A673 (cell line): ENCODE measurements around the gene NREP. TPM values are rescaled to one million over a fixed set of nuclear protein-coding genes. Genes with fewer than 3 reads are reported as not detected.
A peak's percentile ranks its signal among the peaks of the same experiment; 100 is the strongest.

Source experiments
- Bru-seq: library from RNA; stranded (reverse); fragments of 400-500 nt; gene quantifications from one replicate; lab custom pipeline; 2021; lab: Mats Ljungman, UMichigan
- BruChase-seq, 2 experiments: library from RNA; stranded (reverse); fragments of 400-500 nt; gene quantifications; one replicate each; lab custom pipeline; 2021; lab: Mats Ljungman, UMichigan
- BruUV-seq: library from RNA; stranded (reverse); fragments of 400-500 nt; replicated peaks from 2 replicates; lab custom pipeline; 2021; lab: Mats Ljungman, UMichigan
- CTCF ChIA-PET: fragments of 300-600 bp; sonication (Branson Sonifier 250); formaldehyde crosslinking; loops from one replicate; lab custom pipeline; 2022; ENCODE audit warnings: antibody characterized with exemption; lab: Charles Lee
- POLR2A ChIA-PET: fragments of 300-600 bp; sonication (Branson Sonifier 250); formaldehyde crosslinking; loops from one replicate; lab custom pipeline; 2022; ENCODE audit warnings: antibody characterized with exemption; ENCODE audit not compliant: low non-redundant PET; lab: Charles Lee
- DNase-seq: peaks from one replicate; pipeline ENCODE4 v3.0.0-alpha.2; 2015; ENCODE audit warnings: low spot score
- H3K27ac ChIP-seq: fragments of 200-600 bp; sonication (generic); 2 replicates; pipeline ENCODE4 v1.5.1; 2016; ENCODE audit warnings: mixed run types, low read depth, mild to moderate bottlenecking, mixed read lengths, antibody characterized with exemption, low read length; ENCODE audit not compliant: poor library complexity, severe bottlenecking
- H3K27me3 ChIP-seq: fragments of 200-600 bp; sonication (generic); replicated peaks from 2 replicates; pipeline ENCODE4 v1.6.1; 2017; ENCODE audit warnings: mixed run types, low read depth, mild to moderate bottlenecking, mixed read lengths, antibody characterized with exemption, low read length; ENCODE audit not compliant: insufficient read depth, poor library complexity
- H3K36me3 ChIP-seq: fragments of 200-600 bp; sonication (generic); 2 replicates; pipeline ENCODE4 v1.6.1; 2016; ENCODE audit warnings: mixed run types, mild to moderate bottlenecking, mixed read lengths, antibody characterized with exemption, low read length; ENCODE audit not compliant: insufficient read depth, poor library complexity, severe bottlenecking
- H3K4me1 ChIP-seq: fragments of 200-600 bp; sonication (generic); 2 replicates; pipeline ENCODE4 v1.6.1; 2017; ENCODE audit warnings: mixed run types, mild to moderate bottlenecking, mixed read lengths, antibody characterized with exemption, low read length; ENCODE audit not compliant: insufficient read depth, poor library complexity, severe bottlenecking
- H3K4me3 ChIP-seq: fragments of 200-600 bp; sonication (generic); 2 replicates; pipeline ENCODE4 v1.5.1; 2016; ENCODE audit warnings: low read depth, mixed run types, mild to moderate bottlenecking, mixed read lengths, low read length; ENCODE audit not compliant: poor library complexity, severe bottlenecking
- H3K9me3 ChIP-seq: fragments of 200-600 bp; sonication (generic); 2 replicates; pipeline ENCODE4 v1.6.1; 2016; ENCODE audit warnings: mixed run types, low read depth, mild to moderate bottlenecking, mixed read lengths, antibody characterized with exemption, low read length; ENCODE audit not compliant: poor library complexity, severe bottlenecking
- EZH2 ChIP-seq: fragments of 200-600 bp; sonication (generic); IDR thresholded peaks from 2 replicates; pipeline ENCODE4 v1.6.1; 2017; ENCODE audit warnings: borderline replicate concordance, low read depth, mild to moderate bottlenecking, mixed read lengths, antibody characterized with exemption, low read length; ENCODE audit not compliant: poor library complexity, severe bottlenecking
- intact Hi-C: fragments of 100-400 bp; cut with micrococcal nuclease; formaldehyde crosslinking; loops from one replicate; pipeline ENCODE4 v1.10.0; 2022; ENCODE audit not compliant: unreplicated experiment
- long read RNA-seq: library from polyadenylated mRNA; stranded (forward); transcript quantifications from one replicate; pipeline ENCODE4 v2.0.0, GENCODE V29; 2022
- total RNA-seq: library from RNA; stranded (reverse); gene quantifications from 2 replicates; pipeline ENCODE4 v1.2.3, GENCODE V29; 2021
- TF ChIP-seq, protein P1 (sequence below): fragments of 300-800, 200-600 bp; sonication (generic); conservative IDR thresholded peaks from 2 replicates; pipeline ENCODE4 v1.5.1; 2017; ENCODE audit warnings: low read depth, mild to moderate bottlenecking, antibody characterized with exemption, low read length, moderate library complexity, mixed read lengths

NREP gene, protein sequence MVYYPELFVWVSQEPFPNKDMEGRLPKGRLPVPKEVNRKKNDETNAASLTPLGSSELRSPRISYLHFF
- total RNA-seq, result 31.0 and 36.4 TPM in 2 replicates
- Bru-seq, nascent RNA, result percentile 44 among the genes with signal in this experiment
- percentile 48 among the genes with signal in this experiment for BruChase-seq, experiment 1, labeled RNA remaining after a 2-hour chase
- percentile 40 among the genes with signal in this experiment for BruChase-seq, experiment 2, labeled RNA remaining after a 6-hour chase
- long read RNA-seq, transcript NREP-202 (5 exons, 2,581 nt), result major isoform, 10 of 26 reads
- long read RNA-seq, transcript NREP-201 (4 exons, 2,013 nt), result minor isoform, 7 of 26 reads
- long read RNA-seq, partial matches to known transcripts, result 1 of 26 reads
- long read RNA-seq, other reads (novel, unspliced or antisense), result 3 of 26 reads

DNA sequence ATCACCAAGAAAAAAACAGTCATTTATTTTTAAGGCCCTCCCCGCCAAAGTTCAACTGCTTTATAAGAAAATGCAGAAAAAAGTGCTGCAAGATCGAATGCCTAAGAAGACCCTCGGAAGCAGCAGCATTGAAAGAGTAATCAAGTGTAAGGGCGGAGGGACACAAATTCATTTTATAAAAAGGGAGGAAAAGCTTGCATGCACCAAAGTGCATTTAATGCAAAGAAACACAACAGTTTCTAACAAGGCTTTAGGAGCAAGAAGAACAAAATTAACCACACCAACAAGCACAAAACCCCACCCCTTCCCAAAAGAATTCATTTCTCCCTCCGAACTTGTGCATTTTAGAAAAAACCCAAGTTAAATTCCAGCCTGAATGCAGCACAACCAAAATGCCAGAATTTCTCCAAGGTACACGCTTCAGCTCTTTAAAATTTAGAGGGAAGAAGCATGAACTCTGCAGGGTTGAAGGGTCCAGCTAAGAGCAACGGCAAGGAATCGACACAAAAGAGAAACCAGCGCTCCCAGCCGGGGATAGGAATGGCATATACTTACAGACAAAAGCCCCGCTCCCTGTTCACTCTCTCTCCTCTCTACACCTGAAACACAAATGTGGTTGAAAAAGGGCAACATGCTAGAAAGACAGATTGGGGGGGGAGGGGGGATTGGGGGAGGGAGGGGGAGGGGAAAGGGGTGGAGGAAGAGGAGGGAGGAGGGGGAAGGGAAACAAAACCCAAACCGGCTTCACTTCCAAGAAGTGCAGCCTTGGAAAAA is at the start of gene NREP:
Gene NREP, minus strand, starts transcription at position 614 of the 774 bp plus-strand sequence. CDS start 1,422 bp downstream, outside the sequence.
- TSS peak; percentile 65 for BruUV-seq
- H3K27me3 ChIP-seq, result no peaks in the 10 kb centered on the region
- POLR2A ChIA-PET, result no interaction called here
- TF ChIP-seq, protein P1, sequence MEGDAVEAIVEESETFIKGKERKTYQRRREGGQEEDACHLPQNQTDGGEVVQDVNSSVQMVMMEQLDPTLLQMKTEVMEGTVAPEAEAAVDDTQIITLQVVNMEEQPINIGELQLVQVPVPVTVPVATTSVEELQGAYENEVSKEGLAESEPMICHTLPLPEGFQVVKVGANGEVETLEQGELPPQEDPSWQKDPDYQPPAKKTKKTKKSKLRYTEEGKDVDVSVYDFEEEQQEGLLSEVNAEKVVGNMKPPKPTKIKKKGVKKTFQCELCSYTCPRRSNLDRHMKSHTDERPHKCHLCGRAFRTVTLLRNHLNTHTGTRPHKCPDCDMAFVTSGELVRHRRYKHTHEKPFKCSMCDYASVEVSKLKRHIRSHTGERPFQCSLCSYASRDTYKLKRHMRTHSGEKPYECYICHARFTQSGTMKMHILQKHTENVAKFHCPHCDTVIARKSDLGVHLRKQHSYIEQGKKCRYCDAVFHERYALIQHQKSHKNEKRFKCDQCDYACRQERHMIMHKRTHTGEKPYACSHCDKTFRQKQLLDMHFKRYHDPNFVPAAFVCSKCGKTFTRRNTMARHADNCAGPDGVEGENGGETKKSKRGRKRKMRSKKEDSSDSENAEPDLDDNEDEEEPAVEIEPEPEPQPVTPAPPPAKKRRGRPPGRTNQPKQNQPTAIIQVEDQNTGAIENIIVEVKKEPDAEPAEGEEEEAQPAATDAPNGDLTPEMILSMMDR, result no peak
- no peak for TF ChIP-seq EZH2
- peak within 1 kb of the TSS; percentile 79 for H3K27ac ChIP-seq
- no peaks in the 10 kb centered on the region for H3K9me3 ChIP-seq
- H3K4me1 ChIP-seq, result peaks cover 4% of the 10 kb centered on the region
- H3K36me3 ChIP-seq, result no peaks in the 10 kb centered on the region
- intact Hi-C loops, result loop anchor here (5.0 kb wide), 1 partner anchor 244 kb away; the partner anchor contains the start of gene STARD4
- CTCF ChIA-PET, result interaction anchor here (0.7 kb wide), 1 partner anchor 17 kb away, joined by 3 read pairs; no protein-coding TSS in a partner anchor
- peak; percentile 60 for DNase-seq
- H3K4me3 ChIP-seq, result peak within 1 kb of the TSS; percentile 57

DNA sequence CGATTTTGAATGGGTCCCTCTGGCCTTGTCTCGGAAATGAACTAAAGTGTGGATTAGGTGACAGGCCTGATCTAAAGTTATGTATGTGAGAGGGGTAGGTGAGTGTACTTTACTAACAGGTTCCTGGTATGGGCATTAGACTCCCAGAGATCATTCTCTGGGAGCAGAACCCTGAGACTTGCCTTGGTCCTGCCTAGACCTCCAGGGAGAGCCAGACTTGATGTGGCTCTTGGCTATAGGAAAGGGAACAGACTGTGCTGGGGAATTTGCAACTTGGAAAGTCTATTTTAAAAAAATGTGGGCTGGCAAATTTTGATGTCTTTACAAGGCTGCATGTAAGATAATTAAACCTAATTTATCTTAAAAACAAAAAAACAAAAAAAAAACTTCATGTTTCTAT is 49.8 kb upstream of the NREP start:
- no peaks in the 10 kb centered on the region for H3K9me3 ChIP-seq
- BruUV-seq, result no TSS peak
- intact Hi-C loops, result loop anchor here (10.0 kb wide), 1 partner anchor 1062 kb away; no protein-coding TSS in a partner anchor
- H3K36me3 ChIP-seq, result no peaks in the 10 kb centered on the region
- TF ChIP-seq, protein P1, result no peak
- TF ChIP-seq EZH2, result no peak
- ChIA-PET CTCF (no interaction called here), POLR2A (no interaction called here)
- no peaks in the 10 kb centered on the region for H3K4me1 ChIP-seq
- DNase-seq, result no peak
- H3K4me3 ChIP-seq, result no peak overlapping the region
- H3K27ac ChIP-seq, result no peak overlapping the region
- H3K27me3 ChIP-seq, result no peaks in the 10 kb centered on the region

DNA sequence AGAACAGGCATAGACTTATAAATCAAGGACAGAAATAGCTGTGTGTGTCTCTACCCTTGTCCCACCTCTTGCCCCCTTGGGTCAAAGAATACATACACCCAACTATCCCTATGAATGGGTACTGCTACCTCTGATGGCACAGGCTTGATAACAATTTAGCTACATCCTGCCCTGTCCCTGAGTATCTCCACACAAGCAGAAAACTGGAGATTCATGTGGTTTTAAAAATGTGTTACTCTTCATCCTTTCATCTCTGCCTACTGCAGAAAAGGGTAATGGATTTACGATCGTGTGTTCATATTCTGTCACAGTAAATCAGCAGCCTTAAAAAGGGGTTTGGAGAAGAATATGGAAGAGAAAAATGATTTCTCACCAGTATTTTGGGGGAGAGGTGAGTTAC is 49.2 kb upstream of the NREP start:
- Histone ChIP-seq H3K27me3 (no peaks in the 10 kb centered on the region), H3K4me1 (no peaks in the 10 kb centered on the region), H3K4me3 (no peak overlapping the region), H3K36me3 (no peaks in the 10 kb centered on the region), H3K9me3 (no peaks in the 10 kb centered on the region), H3K27ac (no peak overlapping the region)
- ChIA-PET CTCF (no interaction called here), POLR2A (no interaction called here)
- no TSS peak for BruUV-seq
- intact Hi-C loops, result loop anchor here (10.0 kb wide), 1 partner anchor 1061 kb away; no protein-coding TSS in a partner anchor
- no peak for DNase-seq
- TF ChIP-seq, protein P1, result no peak
- no peak for TF ChIP-seq EZH2
